Measurements from ENCODE around the gene HELZ. TPM values are rescaled to one million over a fixed set of nuclear protein-coding genes. Genes with fewer than 3 reads are reported as not detected.

The HELZ gene
- total and polyA plus RNA-seq, 2 of the 8 experiments (the other 6 are each of a cell fraction or from before 2014, with no cell fraction given) = 10.0 to 48.7 TPM

- FAIRE-seq (no peak), DNase-seq (ENCODE audit: low read depth in 1 of 2, low spot score in 2 of 2) (no peak)
- Histone ChIP-seq H4K91ac (replicated peaks; ENCODE audit: insufficient read length, low read length) (no peak overlapping the region), H2BK15ac (ENCODE audit: low read length) (no peak overlapping the region), H2BK120ac (replicated peaks; ENCODE audit: low read depth, low read length) (no peak overlapping the region), H2AK5ac (ENCODE audit: low read depth, low read length) (no peak overlapping the region), H3K23me2 (ENCODE audit: low read depth, low read length) (peaks cover 9% of the 10 kb centered on the region; the same call in 1 of the 2 replicates), H3K79me1 (ENCODE audit: low read depth, low read length) (no peaks in the 10 kb centered on the region; the same call in 1 of the 2 replicates), H3K27ac (ENCODE audit: low read depth, low read length) (no peak overlapping the region), H3K4me1 (replicated peaks in 1 of 4; ENCODE audit: control insufficient read depth in 3 of 4, insufficient read depth in 4 of 4, low read length in 3 of 4) (no peaks in the 10 kb centered on the region), H3K4ac (replicated peaks; ENCODE audit: insufficient read length, low read depth, low read length) (no peak overlapping the region), H2BK20ac (ENCODE audit: low read length) (no peak overlapping the region), H3K18ac (ENCODE audit: extremely low read depth, low read length) (no peak overlapping the region), H4K5ac (ENCODE audit: insufficient read length, low read depth, low read length) (no peak overlapping the region), H3K14ac (ENCODE audit: insufficient read length) (no peak overlapping the region), H3K36me3 (ENCODE audit: control insufficient read depth in 2 of 4, insufficient read depth in 4 of 4, low read length in 3 of 4) (no peaks in the 10 kb centered on the region), H3K56ac (replicated peaks; ENCODE audit: insufficient read length, low read depth, low read length) (no peak overlapping the region), H3K79me2 (ENCODE audit: control insufficient read depth in 1 of 2, insufficient read depth in 2 of 2, low read length in 2 of 2) (no peaks in the 10 kb centered on the region), H3K9me3 (ENCODE audit: insufficient read depth in 2 of 2, low read depth in 1 of 2, low read length in 1 of 2) (no peaks in the 10 kb centered on the region), H4K8ac (ENCODE audit: extremely low read depth, insufficient read depth, low read length) (no peak overlapping the region), H3K9ac (replicated peaks in 1 of 4; ENCODE audit: extremely low read depth in 1 of 4, low read depth in 3 of 4, low read length in 3 of 4) (no peak overlapping the region), H2BK5ac (ENCODE audit: low read depth, low read length) (no peak overlapping the region), H2BK12ac (ENCODE audit: low read depth, low read length) (no peak overlapping the region), H3K27me3 (replicated peaks in 1 of 4; ENCODE audit: control insufficient read depth in 3 of 4, extremely low read depth in 1 of 4, insufficient read depth in 3 of 4, low read length in 3 of 4) (no peaks in the 10 kb centered on the region), H4K20me1 (replicated peaks in 1 of 2; ENCODE audit: control insufficient read depth in 1 of 2, insufficient read depth in 2 of 2, low read length in 2 of 2) (peaks cover 0 to 9% of the 10 kb centered on the region in 2 experiments), H3K23ac (ENCODE audit: insufficient read length) (no peak overlapping the region), H3K4me2 (ENCODE audit: insufficient read depth in 1 of 2, low read depth in 2 of 2, low read length in 2 of 2) (no peak overlapping the region), H3K4me3 (ENCODE audit: extremely low read depth in 1 of 4, insufficient read depth in 2 of 4, low read depth in 3 of 4, low read length in 4 of 4) (no peak overlapping the region), H2AFZ (ENCODE audit: low read length) (no peak overlapping the region)
- POLR2A ChIA-PET (ENCODE audit: partially characterized antibody) = interaction anchor here (0.8 to 1.4 kb wide), 2 partner anchors 10 to 32 kb away, joined by 3 read pairs; no protein-coding TSS in a partner anchor
- CTCF ChIA-PET (ENCODE audit: partially characterized antibody) = interaction anchor here (1.1 kb wide), 1 partner anchor 824 kb away, joined by 3 read pairs; no protein-coding TSS in a partner anchor
- 91% methylated on average over 12 of the region's 12 CpGs; no CpG with 5 or more reads in 1 of the 2 experiments for WGBS, 2 experiments (ENCODE audit: extremely low coverage in 1 of 2, insufficient coverage in 1 of 2, insufficient read length in 1 of 2, insufficient replicate concordance in 2 of 2, low coverage in 1 of 2, low lambda C conversion rate in 2 of 2, missing lambda C conversion rate in 1 of 2)
- TF ChIP-seq POLR2AphosphoS5 (IDR thresholded peaks at IDR 0.05; ENCODE audit: low read depth, low read length) (no peak), NANOG (IDR thresholded peaks at IDR 0.05; ENCODE audit: insufficient read depth, low read depth, low read length, poor library complexity, severe bottlenecking) (no peak), NRF1 (IDR thresholded peaks at IDR 0.05; ENCODE audit: low read depth, low read length) (no peak), BCL11A (IDR thresholded peaks at IDR 0.05; ENCODE audit: low read depth in 2 of 2, low read length in 2 of 2) (no peak), SP4 (IDR thresholded peaks at IDR 0.05; ENCODE audit: low read length) (no peak), MAFK (IDR thresholded peaks at IDR 0.05; ENCODE audit: low read depth, low read length) (no peak), JUN (IDR thresholded peaks at IDR 0.05; ENCODE audit: low read depth, low read length) (no peak), KDM4A (IDR thresholded peaks at IDR 0.05; ENCODE audit: low read depth, low read length, severe bottlenecking) (no peak), KDM5A (IDR thresholded peaks at IDR 0.05; ENCODE audit: low read length) (no peak), SP2 (IDR thresholded peaks at IDR 0.05; ENCODE audit: low read length) (no peak), CEBPB (IDR thresholded peaks at IDR 0.05; ENCODE audit: low read depth, low read length) (no peak), CHD1 (IDR thresholded peaks at IDR 0.05; ENCODE audit: low read depth, low read length) (no peak), GABPA (IDR thresholded peaks at IDR 0.05; ENCODE audit: borderline replicate concordance, insufficient read depth, low read length) (no peak), SUZ12 (IDR thresholded peaks at IDR 0.05; ENCODE audit: low read length) (no peak)
Observed at GRCh38 chr17:67027031-67027628, 217.9 kb downstream of the HELZ start.
